Adrenal gland (tissue), 12 donors: Measurements from ENCODE around the gene JAGN1. TPM values are rescaled to one million over a fixed set of nuclear protein-coding genes. Genes with fewer than 3 reads are reported as not detected.

Experiments
- DNase-seq, 7 donors: peaks; one replicate each; pipeline ENCODE4 v3.0.0-alpha.2; 2019 to 2020
- H3K27ac ChIP-seq, 5 donors: fragments of 200-600 bp; sonication (generic) in 4 of 5; 1 replicate in 3 of 5; 2 replicates in 2 of 5; pipeline versions ENCODE4 v1.5.1 to v1.8.0; 2016 to 2020; ENCODE audit warnings: mild to moderate bottlenecking in 1 of 5
- H3K27me3 ChIP-seq: fragments of 200-600 bp; 2 replicates; pipeline ENCODE4 v1.8.0; 2021
- H3K36me3 ChIP-seq, 2 donors: fragments of 200-600 bp; replicated peaks in 1 of 2; 1 replicate in 1 of 2; 2 replicates in 1 of 2; pipeline versions ENCODE4 v1.5.1 to v1.8.0; 2018 to 2022
- H3K4me1 ChIP-seq, 2 donors: fragments of 200-600 bp; replicated peaks in 1 of 2; 1 replicate in 1 of 2; 2 replicates in 1 of 2; pipeline versions ENCODE4 v1.5.1 to v1.8.0; 2018 to 2021
- H3K4me3 ChIP-seq, 4 donors: fragments of 200-600 bp; sonication (generic) in 3 of 4; one replicate each; pipeline ENCODE4 v1.5.1; 2016 to 2018
- H3K9me3 ChIP-seq, 3 donors: fragments of 200-600 bp; sonication (generic) in 1 of 3; replicated peaks in 1 of 3; 1 replicate in 2 of 3; 2 replicates in 1 of 3; pipeline versions ENCODE4 v1.5.1 to v1.8.0; 2016 to 2021
- POLR2A ChIP-seq, 2 donors: fragments of 450-650 bp; IDR thresholded peaks; one replicate each; pipeline ENCODE4 v1.6.1; 2017; ENCODE audit warnings: antibody characterized with exemption in 2 of 2, mild to moderate bottlenecking in 2 of 2, moderate library complexity in 1 of 2
- WGBS, 4 donors: extraction: QIAGEN DNeasy Blood & Tissue Kit in 2 of 4; methylation state at CpG; one replicate each; pipeline versions ENCODE4 v1.1.5 to v1.1.7; 2013 to 2017; 5-methylcytosine and 5-hydroxymethylcytosine counted together
- intact Hi-C, 2 donors: fragments of 100-400 bp; cut with DNase I; formaldehyde crosslinking; loops; one replicate each; pipeline versions ENCODE4 v1.14.1 to v1.15.0; 2022 to 2023
- polyA plus RNA-seq, 3 donors: library from polyadenylated mRNA; stranded (reverse); fragments of 200-250 nt in 2 of 3; fragments of 350-450 nt in 1 of 3; fragmentation: Illumina TruSeq in 1 of 3; extraction: RNeasy Lipid Tissue Mini Kit (QIAGEN cat#74804) in 1 of 3; gene quantifications; one replicate each; pipeline ENCODE4 v1.2.3, GENCODE V29; 2013 to 2014
- total RNA-seq, 9 donors: library from RNA; depleted of rRNA in 4 of 9; stranded (reverse); fragments of >200 nt in 4 of 9; fragments of 120-200 nt in 1 of 9; fragmentation: NEBNext Ultra II Directional in 1 of 9; extraction: Animal tissue kit (Norgen Biotek cat#: 25700) in 1 of 9; gene quantifications; one replicate each; pipeline versions ENCODE4 v1.1.0 to v1.2.4, GENCODE V29; 2013 to 2023
- TF ChIP-seq, protein P1 (sequence below), 6 experiments: fragments of 450-650 bp in 4 of 6; fragments of 200-600 bp in 2 of 6; sonication (generic) in 1 of 6; IDR thresholded peaks; 1 replicate in 5 of 6; 2 replicates in 1 of 6; pipeline versions ENCODE4 v1.5.1 to v1.8.0; 2016 to 2021; ENCODE audit warnings: antibody characterized with exemption in 6 of 6, mild to moderate bottlenecking in 2 of 6, moderate library complexity in 1 of 6
- donor health status: healthy with polysubstance abuse.
- donor health status: Bipolar disorder and iron deficiency.
- donor health status: DM: yes; HTN: yes; CAD: no.
- donor health status: DM: no; HTN: no; CAD: no.
- donor health status: DM: no; HTN: no; CAD: no.
- donor health status: DM: yes; HTN: yes; CAD: no.

Gene JAGN1
- total and polyA plus RNA-seq, 12 donors: 31.4 to 116 (median 60.7) TPM

- Histone ChIP-seq H3K4me1 (peaks cover 18 to 45% of the 10 kb centered on the region in 2 donors), H3K4me3 (no peak overlapping the region), H3K27me3 (no peaks in the 10 kb centered on the region), H3K36me3 (no peaks in the 10 kb centered on the region), H3K9me3 (no peaks in the 10 kb centered on the region), H3K27ac (no peak overlapping the region)
- 80 to 94% (median 92%) methylated on average over 5 of the region's 5 CpGs for WGBS, 4 donors
- DNase-seq: no peak
- intact Hi-C loops: no loop called here
- no peak for TF ChIP-seq POLR2A (IDR thresholded peaks at IDR 0.05)
- TF ChIP-seq, protein P1, sequence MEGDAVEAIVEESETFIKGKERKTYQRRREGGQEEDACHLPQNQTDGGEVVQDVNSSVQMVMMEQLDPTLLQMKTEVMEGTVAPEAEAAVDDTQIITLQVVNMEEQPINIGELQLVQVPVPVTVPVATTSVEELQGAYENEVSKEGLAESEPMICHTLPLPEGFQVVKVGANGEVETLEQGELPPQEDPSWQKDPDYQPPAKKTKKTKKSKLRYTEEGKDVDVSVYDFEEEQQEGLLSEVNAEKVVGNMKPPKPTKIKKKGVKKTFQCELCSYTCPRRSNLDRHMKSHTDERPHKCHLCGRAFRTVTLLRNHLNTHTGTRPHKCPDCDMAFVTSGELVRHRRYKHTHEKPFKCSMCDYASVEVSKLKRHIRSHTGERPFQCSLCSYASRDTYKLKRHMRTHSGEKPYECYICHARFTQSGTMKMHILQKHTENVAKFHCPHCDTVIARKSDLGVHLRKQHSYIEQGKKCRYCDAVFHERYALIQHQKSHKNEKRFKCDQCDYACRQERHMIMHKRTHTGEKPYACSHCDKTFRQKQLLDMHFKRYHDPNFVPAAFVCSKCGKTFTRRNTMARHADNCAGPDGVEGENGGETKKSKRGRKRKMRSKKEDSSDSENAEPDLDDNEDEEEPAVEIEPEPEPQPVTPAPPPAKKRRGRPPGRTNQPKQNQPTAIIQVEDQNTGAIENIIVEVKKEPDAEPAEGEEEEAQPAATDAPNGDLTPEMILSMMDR (IDR thresholded peaks at IDR 0.05): no peak
These were observed 2.9 kb upstream of the JAGN1 start for GRCh38 chr3:9887480-9887879.

DNA sequence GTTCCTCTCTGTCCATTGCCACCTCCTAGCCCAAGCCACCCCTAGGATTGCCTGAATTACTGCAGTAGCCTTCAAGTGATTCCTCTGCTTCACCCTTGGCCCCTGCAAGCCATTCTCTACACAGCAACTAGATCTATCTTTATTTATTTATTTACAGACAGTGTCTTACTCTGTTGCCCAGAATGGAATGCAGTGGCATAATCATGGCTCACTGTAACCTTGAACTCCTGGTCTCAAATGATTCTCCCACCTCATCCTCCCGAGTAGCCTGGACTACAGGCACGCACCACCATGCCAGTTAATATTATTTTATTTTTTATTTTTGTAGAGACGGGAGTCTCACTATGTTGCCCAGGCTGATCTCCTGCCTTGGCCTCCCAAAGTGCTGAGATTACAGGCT, 1.9 kb upstream of the JAGN1 start:
- Histone ChIP-seq H3K27ac (peak overlapping the region; percentile 0 to 98 (median 77)), H3K36me3 (peaks cover 0 to 8% of the 10 kb centered on the region in 2 donors), H3K4me1 (peaks cover 18 to 54% of the 10 kb centered on the region in 2 donors), H3K27me3 (no peaks in the 10 kb centered on the region), H3K4me3 (no peak overlapping the region), H3K9me3 (no peaks in the 10 kb centered on the region)
- no peak for TF ChIP-seq POLR2A (IDR thresholded peaks at IDR 0.05)
- TF ChIP-seq, protein P1 (IDR thresholded peaks at IDR 0.05): no peak
- DNase-seq: peak in 2 of 7 donors; percentile 36 to 37
- intact Hi-C loops: no loop called here
- whole genome bisulfite sequencing, 4 donors: 66 to 80% (median 76%) methylated on average over 3 of the region's 3 CpGs

- Histone ChIP-seq H3K27me3 (no peaks in the 10 kb centered on the region), H3K36me3 (peaks cover 0 to 13% of the 10 kb centered on the region in 2 donors), H3K4me3 (no peak overlapping the region), H3K27ac (peak overlapping the region in 4 of 5 donors; percentile 51 to 98 (median 94)), H3K9me3 (no peaks in the 10 kb centered on the region), H3K4me1 (peaks cover 19 to 52% of the 10 kb centered on the region in 2 donors)
- WGBS, 4 donors: 48 to 52% (median 50%) methylated on average over 5 of the region's 5 CpGs
- intact Hi-C loops: no loop called here
- no peak for TF ChIP-seq POLR2A (IDR thresholded peaks at IDR 0.05)
- TF ChIP-seq, protein P1 (IDR thresholded peaks at IDR 0.05): no peak
- peak in 2 of 7 donors; percentile 26 to 49 for DNase-seq
These were observed 1.0 kb upstream of the JAGN1 start for GRCh38 chr3:9889405-9889804.

- TF ChIP-seq POLR2A (IDR thresholded peaks at IDR 0.05): no peak
- TF ChIP-seq, protein P1 (IDR thresholded peaks at IDR 0.05): no peak
- Histone ChIP-seq H3K4me3 (peak overlapping the region; percentile 70 to 99 (median 90)), H3K27me3 (no peaks in the 10 kb centered on the region), H3K36me3 (peaks cover 0 to 13% of the 10 kb centered on the region in 2 donors), H3K4me1 (peaks cover 19 to 48% of the 10 kb centered on the region in 2 donors), H3K9me3 (no peaks in the 10 kb centered on the region), H3K27ac (peak overlapping the region; percentile 75 to 98 (median 93))
- 10 to 15% (median 10%) methylated on average over 10 to 12 of the region's 12 CpGs for WGBS, 4 donors
- intact Hi-C loops: no loop called here
- no peak for DNase-seq
These were observed 737 bp downstream of the JAGN1 start for GRCh38 chr3:9891072-9891622.
